A673 (cell line): ENCODE data around the gene PXN. TPM values are rescaled to one million over a fixed set of nuclear protein-coding genes. Genes with fewer than 3 reads are reported as not detected.
"Not testable (repeated sequence)": the region's sequence is repeated elsewhere in the genome, so short reads cannot be mapped to it uniquely, and the experiment has no call there.

Experiments used
- BruUV-seq: library from RNA; stranded (reverse); fragments of 400-500 nt; replicated peaks from 2 replicates; lab custom pipeline; 2021; lab: Mats Ljungman, UMichigan
- CTCF ChIA-PET: fragments of 300-600 bp; sonication (Branson Sonifier 250); formaldehyde crosslinking; loops from one replicate; lab custom pipeline; 2022; ENCODE audit warnings: antibody characterized with exemption; lab: Charles Lee
- POLR2A ChIA-PET: fragments of 300-600 bp; sonication (Branson Sonifier 250); formaldehyde crosslinking; loops from one replicate; lab custom pipeline; 2022; ENCODE audit warnings: antibody characterized with exemption; ENCODE audit not compliant: low non-redundant PET; lab: Charles Lee
- DNase-seq: peaks from one replicate; pipeline ENCODE4 v3.0.0-alpha.2; 2015; ENCODE audit warnings: low spot score
- H3K27ac ChIP-seq: fragments of 200-600 bp; sonication (generic); 2 replicates; pipeline ENCODE4 v1.5.1; 2016; ENCODE audit warnings: mixed run types, low read depth, mild to moderate bottlenecking, mixed read lengths, antibody characterized with exemption, low read length; ENCODE audit not compliant: poor library complexity, severe bottlenecking
- H3K27me3 ChIP-seq: fragments of 200-600 bp; sonication (generic); replicated peaks from 2 replicates; pipeline ENCODE4 v1.6.1; 2017; ENCODE audit warnings: mixed run types, low read depth, mild to moderate bottlenecking, mixed read lengths, antibody characterized with exemption, low read length; ENCODE audit not compliant: insufficient read depth, poor library complexity
- H3K36me3 ChIP-seq: fragments of 200-600 bp; sonication (generic); 2 replicates; pipeline ENCODE4 v1.6.1; 2016; ENCODE audit warnings: mixed run types, mild to moderate bottlenecking, mixed read lengths, antibody characterized with exemption, low read length; ENCODE audit not compliant: insufficient read depth, poor library complexity, severe bottlenecking
- H3K4me1 ChIP-seq: fragments of 200-600 bp; sonication (generic); 2 replicates; pipeline ENCODE4 v1.6.1; 2017; ENCODE audit warnings: mixed run types, mild to moderate bottlenecking, mixed read lengths, antibody characterized with exemption, low read length; ENCODE audit not compliant: insufficient read depth, poor library complexity, severe bottlenecking
- H3K4me3 ChIP-seq: fragments of 200-600 bp; sonication (generic); 2 replicates; pipeline ENCODE4 v1.5.1; 2016; ENCODE audit warnings: low read depth, mixed run types, mild to moderate bottlenecking, mixed read lengths, low read length; ENCODE audit not compliant: poor library complexity, severe bottlenecking
- H3K9me3 ChIP-seq: fragments of 200-600 bp; sonication (generic); 2 replicates; pipeline ENCODE4 v1.6.1; 2016; ENCODE audit warnings: mixed run types, low read depth, mild to moderate bottlenecking, mixed read lengths, antibody characterized with exemption, low read length; ENCODE audit not compliant: poor library complexity, severe bottlenecking
- CTCF ChIP-seq: fragments of 300-800, 200-600 bp; sonication (generic); conservative IDR thresholded peaks from 2 replicates; pipeline ENCODE4 v1.5.1; 2017; ENCODE audit warnings: low read depth, mild to moderate bottlenecking, antibody characterized with exemption, low read length, moderate library complexity, mixed read lengths
- EZH2 ChIP-seq: fragments of 200-600 bp; sonication (generic); IDR thresholded peaks from 2 replicates; pipeline ENCODE4 v1.6.1; 2017; ENCODE audit warnings: borderline replicate concordance, low read depth, mild to moderate bottlenecking, mixed read lengths, antibody characterized with exemption, low read length; ENCODE audit not compliant: poor library complexity, severe bottlenecking
- intact Hi-C: fragments of 100-400 bp; cut with micrococcal nuclease; formaldehyde crosslinking; loops from one replicate; pipeline ENCODE4 v1.10.0; 2022; ENCODE audit not compliant: unreplicated experiment
- total RNA-seq: library from RNA; stranded (reverse); gene quantifications from 2 replicates; pipeline ENCODE4 v1.2.3, GENCODE V29; 2021

PXN gene
- total RNA-seq, 1 experiment from 2014 or later, result 127 TPM

GRCh38 chr12:120199025-120199424 is 66.5 kb downstream of the PXN start:
- CTCF ChIA-PET, result no interaction called here
- no TSS peak for BruUV-seq
- peak overlapping the region; percentile 97 for H3K4me3 ChIP-seq

GRCh38 chr12:120197542-120197887 is 68.0 kb downstream of the PXN start:
- Histone ChIP-seq H3K9me3 (no peaks in the 10 kb centered on the region), H3K4me1 (peaks cover 22% of the 10 kb centered on the region), H3K27me3 (no peaks in the 10 kb centered on the region), H3K27ac (peak overlapping the region; percentile 30), H3K4me3 (no peak overlapping the region), H3K36me3 (peaks cover 48% of the 10 kb centered on the region)
- POLR2A ChIA-PET, result no interaction called here
- CTCF ChIA-PET, result no interaction called here
- intact Hi-C loops, result no loop called here
- TF ChIP-seq EZH2 (no peak), CTCF (no peak)
- no peak for DNase-seq
- TSS peak; percentile 0 for BruUV-seq

More at GRCh38 chr12:120199025-120199424, 66.5 kb downstream of the PXN start:
- POLR2A ChIA-PET, result no interaction called here
- no peaks in the 10 kb centered on the region for H3K9me3 ChIP-seq
- intact Hi-C loops, result no loop called here
- H3K4me1 ChIP-seq, result peaks cover 22% of the 10 kb centered on the region
- H3K27ac ChIP-seq, result peak overlapping the region; percentile 95
- H3K36me3 ChIP-seq, result peaks cover 48% of the 10 kb centered on the region
- TF ChIP-seq EZH2 (no peak), CTCF (no peak)
- no peaks in the 10 kb centered on the region for H3K27me3 ChIP-seq
- DNase-seq, result no peak

- Histone ChIP-seq H3K27ac (peak overlapping the region; percentile 30), H3K36me3 (peaks cover 48% of the 10 kb centered on the region)
- BruUV-seq, result not testable (repeated sequence)
These were observed 68.6 kb downstream of the PXN start for GRCh38 chr12:120196817-120197541.

GRCh38 chr12:120196363-120196762 is 69.2 kb downstream of the PXN start:
- no peak for TF ChIP-seq EZH2
- no peak for TF ChIP-seq CTCF
- ChIA-PET POLR2A (no interaction called here), CTCF (no interaction called here)
- intact Hi-C loops, result no loop called here
- DNase-seq, result no peak
- peak overlapping the region; percentile 30 for H3K27ac ChIP-seq
- H3K36me3 ChIP-seq, result peaks cover 48% of the 10 kb centered on the region
- no TSS peak for BruUV-seq
- H3K27me3 ChIP-seq, result no peaks in the 10 kb centered on the region
- H3K9me3 ChIP-seq, result no peaks in the 10 kb centered on the region
- H3K4me1 ChIP-seq, result peaks cover 17% of the 10 kb centered on the region
- no peak overlapping the region for H3K4me3 ChIP-seq

More at GRCh38 chr12:120196817-120197541, 68.6 kb downstream of the PXN start:
- DNase-seq, POLR2A ChIA-PET, H3K27me3 ChIP-seq, H3K9me3 ChIP-seq, CTCF ChIA-PET, intact Hi-C loops, H3K4me3 ChIP-seq: not testable (repeated sequence)
- peaks cover 19% of the 10 kb centered on the region for H3K4me1 ChIP-seq
